ENCODE measurements around the gene OPN4.
A peak's percentile ranks its signal among the peaks of the same experiment; 100 is the strongest.
"Not testable (repeated sequence)": the region's sequence is repeated elsewhere in the genome, so short reads cannot be mapped to it uniquely, and the experiment has no call there.

The OPN4 gene, protein sequence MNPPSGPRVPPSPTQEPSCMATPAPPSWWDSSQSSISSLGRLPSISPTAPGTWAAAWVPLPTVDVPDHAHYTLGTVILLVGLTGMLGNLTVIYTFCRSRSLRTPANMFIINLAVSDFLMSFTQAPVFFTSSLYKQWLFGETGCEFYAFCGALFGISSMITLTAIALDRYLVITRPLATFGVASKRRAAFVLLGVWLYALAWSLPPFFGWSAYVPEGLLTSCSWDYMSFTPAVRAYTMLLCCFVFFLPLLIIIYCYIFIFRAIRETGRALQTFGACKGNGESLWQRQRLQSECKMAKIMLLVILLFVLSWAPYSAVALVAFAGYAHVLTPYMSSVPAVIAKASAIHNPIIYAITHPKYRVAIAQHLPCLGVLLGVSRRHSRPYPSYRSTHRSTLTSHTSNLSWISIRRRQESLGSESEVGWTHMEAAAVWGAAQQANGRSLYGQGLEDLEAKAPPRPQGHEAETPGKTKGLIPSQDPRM

DNA sequence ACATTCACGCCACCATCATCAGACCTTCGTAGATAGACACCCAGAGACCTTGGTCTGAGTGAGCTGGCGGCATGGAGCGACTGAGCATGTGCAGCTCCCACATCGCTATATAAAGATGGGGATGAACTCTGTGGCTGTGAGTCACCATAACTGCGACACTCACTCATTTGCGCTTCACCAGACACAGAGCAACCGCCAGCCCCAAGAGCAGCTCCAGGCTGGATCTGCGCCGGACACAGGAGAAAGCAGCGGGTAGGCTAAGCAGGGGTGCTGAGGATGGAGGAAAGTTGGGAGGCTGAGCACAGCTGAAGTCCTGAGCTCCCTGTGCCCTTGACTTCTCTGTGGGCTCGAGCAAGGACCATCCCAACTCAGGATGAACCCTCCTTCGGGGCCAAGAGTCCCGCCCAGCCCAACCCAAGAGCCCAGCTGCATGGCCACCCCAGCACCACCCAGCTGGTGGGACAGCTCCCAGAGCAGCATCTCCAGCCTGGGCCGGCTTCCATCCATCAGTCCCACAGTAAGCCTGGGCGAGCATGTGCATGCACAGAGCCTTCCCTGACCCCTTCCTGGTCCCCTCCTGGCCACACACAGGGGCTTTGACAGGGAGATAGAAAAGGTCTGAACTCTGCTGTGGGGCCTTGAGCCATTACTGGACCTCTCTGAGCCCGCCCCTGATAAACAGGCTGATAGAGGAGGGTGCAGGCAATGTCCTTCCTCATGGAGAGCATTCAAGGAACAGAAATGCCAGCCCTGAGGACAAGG lies at the start of gene OPN4:
Gene OPN4 (plus strand): TSS at position 137 of the 762 bp plus-strand sequence. CDS start 237 bp downstream, at position 374.
- Histone ChIP-seq H3K27ac (ENCODE audit: low read length) (no peak within 1 kb of the TSS), H3K4me1 (ENCODE audit: control insufficient read depth, low read depth, low read length) (peaks cover 7% of the 10 kb centered on the region), H3K36me3 (ENCODE audit: control insufficient read depth, low read depth, low read length) (no peaks in the 10 kb centered on the region), H3K9ac (ENCODE audit: low read length) (no peak within 1 kb of the TSS), H3K9me3 (ENCODE audit: control insufficient read depth, low read depth, low read length) (no peaks in the 10 kb centered on the region), H3K27me3 (ENCODE audit: control insufficient read depth, insufficient read depth, low read length) (no peaks in the 10 kb centered on the region), H3K4me3 (ENCODE audit: low read length) (no peak within 1 kb of the TSS)

DNA sequence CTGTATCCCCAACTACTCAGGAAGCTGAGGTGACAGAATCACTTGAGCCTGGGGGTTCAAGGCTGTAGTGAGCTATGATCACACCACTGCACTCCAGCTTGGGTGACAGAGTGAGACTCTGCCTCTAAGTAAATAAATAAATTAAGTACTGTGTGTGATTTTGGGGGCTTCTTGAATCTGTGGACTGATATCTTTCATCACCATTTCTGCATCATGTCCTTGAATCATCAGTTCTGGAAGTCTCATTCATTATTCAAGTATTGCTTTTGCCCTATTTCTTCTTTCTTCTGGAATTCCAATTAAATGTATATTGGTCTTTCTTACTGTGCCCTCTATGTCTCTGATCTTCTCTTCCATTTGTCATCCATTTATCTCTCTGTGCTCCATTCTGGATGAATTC lies 46.7 kb upstream of the OPN4 start:
- no peak overlapping the region for H3K27ac ChIP-seq (ENCODE audit: low read length)
- H3K27me3 ChIP-seq (ENCODE audit: control insufficient read depth, insufficient read depth, low read length): no peaks in the 10 kb centered on the region
- H3K9me3 ChIP-seq (ENCODE audit: control insufficient read depth, low read depth, low read length): no peaks in the 10 kb centered on the region

DNA sequence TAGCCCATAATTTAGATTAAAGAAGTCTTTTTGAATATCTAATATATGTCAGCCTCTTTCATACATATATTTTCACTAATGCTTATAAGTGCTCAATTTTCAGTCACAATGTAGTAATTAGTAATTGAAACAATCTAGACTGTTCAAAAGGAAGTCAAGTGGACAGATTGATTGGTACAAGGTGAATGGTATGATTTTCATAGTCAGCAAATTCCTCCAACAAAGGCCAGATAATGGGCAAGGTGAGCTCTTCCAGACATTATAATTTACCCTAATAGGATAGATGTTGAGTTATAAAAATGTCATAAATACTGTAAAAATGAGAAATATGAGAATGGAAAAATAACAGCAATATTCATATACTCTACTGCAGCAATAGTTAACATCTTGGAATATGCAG lies 44.4 kb upstream of the OPN4 start:
- H3K9me3 ChIP-seq (ENCODE audit: control insufficient read depth, low read depth, low read length): no peaks in the 10 kb centered on the region
- no peaks in the 10 kb centered on the region for H3K4me1 ChIP-seq (ENCODE audit: control insufficient read depth, low read depth, low read length)
- no peaks in the 10 kb centered on the region for H3K27me3 ChIP-seq (ENCODE audit: control insufficient read depth, insufficient read depth, low read length)
- H3K27ac ChIP-seq (ENCODE audit: low read length): no peak overlapping the region
- H3K9ac ChIP-seq (ENCODE audit: low read length): no peak overlapping the region
- no peaks in the 10 kb centered on the region for H3K36me3 ChIP-seq (ENCODE audit: control insufficient read depth, low read depth, low read length)
- no peak overlapping the region for H3K4me3 ChIP-seq (ENCODE audit: low read length)

More for the DNA sequence above, 46.7 kb upstream of the OPN4 start:
- H3K36me3 ChIP-seq (ENCODE audit: control insufficient read depth, low read depth, low read length): no peaks in the 10 kb centered on the region
- no peaks in the 10 kb centered on the region for H3K4me1 ChIP-seq (ENCODE audit: control insufficient read depth, low read depth, low read length)
- no peak overlapping the region for H3K4me3 ChIP-seq (ENCODE audit: low read length)
- no peak overlapping the region for H3K9ac ChIP-seq (ENCODE audit: low read length)

DNA sequence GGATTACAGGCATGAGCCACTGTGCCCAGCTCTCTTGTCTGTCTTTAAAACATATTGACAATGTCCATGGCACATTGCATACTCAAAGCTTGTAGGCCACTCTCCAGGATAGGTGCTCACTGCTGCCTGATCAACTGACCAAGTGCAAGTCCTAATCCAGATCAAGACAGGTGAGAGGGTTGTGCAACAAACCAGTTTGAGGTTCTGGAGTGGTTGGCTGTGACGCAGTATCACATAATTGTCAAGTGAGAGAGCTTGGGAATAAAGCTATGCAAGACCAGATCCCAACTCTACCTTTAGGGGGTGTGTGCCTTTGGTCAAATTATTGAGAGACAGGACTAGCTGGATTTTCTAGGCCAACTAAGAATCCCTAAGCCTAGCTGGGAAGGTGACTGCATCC lies 43.0 kb upstream of the OPN4 start:
- H3K27ac ChIP-seq (ENCODE audit: low read length): no peak overlapping the region
- no peak overlapping the region for H3K9ac ChIP-seq (ENCODE audit: low read length)
- H3K4me3 ChIP-seq (ENCODE audit: low read length): no peak overlapping the region
- no peaks in the 10 kb centered on the region for H3K9me3 ChIP-seq (ENCODE audit: control insufficient read depth, low read depth, low read length)
- no peaks in the 10 kb centered on the region for H3K27me3 ChIP-seq (ENCODE audit: control insufficient read depth, insufficient read depth, low read length)
- no peaks in the 10 kb centered on the region for H3K36me3 ChIP-seq (ENCODE audit: control insufficient read depth, low read depth, low read length)
- H3K4me1 ChIP-seq (ENCODE audit: control insufficient read depth, low read depth, low read length): no peaks in the 10 kb centered on the region

DNA sequence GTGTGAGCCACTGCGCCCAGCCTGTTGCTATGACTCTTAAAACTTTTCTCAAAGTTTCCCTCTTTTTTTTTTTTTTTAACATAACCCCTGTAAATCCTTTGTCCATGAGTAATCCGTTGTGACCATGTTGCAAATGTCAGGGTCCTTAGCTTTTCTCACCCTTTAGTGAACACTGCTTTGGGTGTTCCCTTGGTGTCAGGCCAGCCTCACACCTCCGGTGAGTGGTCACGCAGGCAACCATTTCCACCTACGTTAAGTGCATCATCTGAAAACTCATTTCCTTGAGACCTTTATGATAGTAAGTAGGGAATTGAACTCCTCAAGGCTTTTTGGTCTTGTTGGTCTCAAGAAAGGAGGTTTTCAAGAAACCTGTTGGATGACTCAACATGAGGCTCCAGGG lies 41.3 kb upstream of the OPN4 start:
- H3K4me3 ChIP-seq (ENCODE audit: low read length): no peak overlapping the region
- H3K9ac ChIP-seq (ENCODE audit: low read length): no peak overlapping the region
- H3K27me3 ChIP-seq (ENCODE audit: control insufficient read depth, insufficient read depth, low read length): no peaks in the 10 kb centered on the region
- no peak overlapping the region for H3K27ac ChIP-seq (ENCODE audit: low read length)
- no peaks in the 10 kb centered on the region for H3K4me1 ChIP-seq (ENCODE audit: control insufficient read depth, low read depth, low read length)
- H3K36me3 ChIP-seq (ENCODE audit: control insufficient read depth, low read depth, low read length): no peaks in the 10 kb centered on the region
- H3K9me3 ChIP-seq (ENCODE audit: control insufficient read depth, low read depth, low read length): no peaks in the 10 kb centered on the region

DNA sequence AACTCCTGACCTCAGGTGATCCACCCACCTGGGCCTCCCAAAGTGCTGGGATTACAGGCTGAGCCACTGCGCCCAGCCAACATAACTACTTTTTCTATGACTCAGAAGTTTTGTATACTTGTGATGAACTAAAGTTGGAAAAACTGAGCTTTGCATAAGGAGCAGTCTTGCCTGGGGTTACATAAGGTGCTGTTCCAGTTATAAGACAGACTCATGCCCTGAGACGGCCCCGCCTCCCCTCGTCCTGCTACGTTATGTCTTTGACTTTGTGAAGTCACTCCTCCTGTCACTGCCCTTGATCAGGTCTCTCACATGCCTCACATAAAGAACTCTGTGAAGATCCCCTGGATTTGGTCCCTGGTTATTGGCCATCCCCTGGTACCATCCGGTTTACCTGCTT lies 40.4 kb upstream of the OPN4 start:
- H3K4me3 ChIP-seq (ENCODE audit: low read length): no peak overlapping the region
- no peak overlapping the region for H3K9ac ChIP-seq (ENCODE audit: low read length)
- H3K9me3 ChIP-seq (ENCODE audit: control insufficient read depth, low read depth, low read length): no peaks in the 10 kb centered on the region
- no peaks in the 10 kb centered on the region for H3K27me3 ChIP-seq (ENCODE audit: control insufficient read depth, insufficient read depth, low read length)
- H3K36me3 ChIP-seq (ENCODE audit: control insufficient read depth, low read depth, low read length): no peaks in the 10 kb centered on the region
- no peak overlapping the region for H3K27ac ChIP-seq (ENCODE audit: low read length)
- H3K4me1 ChIP-seq (ENCODE audit: control insufficient read depth, low read depth, low read length): no peaks in the 10 kb centered on the region

DNA sequence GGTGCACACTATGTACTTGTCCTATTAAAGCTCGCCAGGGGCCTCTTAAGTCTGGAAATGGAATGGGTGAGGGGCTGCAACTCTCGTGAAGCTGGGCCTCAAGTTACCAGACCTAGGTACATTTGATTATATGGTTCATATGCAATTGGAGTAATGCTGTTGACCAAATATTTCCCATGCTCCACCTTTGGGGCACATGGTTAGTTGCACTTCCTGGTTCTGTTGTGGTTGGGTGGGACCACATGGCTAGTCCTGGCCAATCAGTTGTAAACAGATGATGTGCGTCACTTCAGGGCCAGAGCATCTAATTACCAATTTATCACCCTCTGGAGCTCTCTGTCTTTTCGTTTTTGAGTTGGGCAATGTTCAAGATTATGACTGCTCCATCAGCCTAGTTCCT lies 39.5 kb upstream of the OPN4 start:
- H3K36me3 ChIP-seq (ENCODE audit: control insufficient read depth, low read depth, low read length): no peaks in the 10 kb centered on the region
- no peak overlapping the region for H3K9ac ChIP-seq (ENCODE audit: low read length)
- H3K4me1 ChIP-seq (ENCODE audit: control insufficient read depth, low read depth, low read length): no peaks in the 10 kb centered on the region
- no peak overlapping the region for H3K27ac ChIP-seq (ENCODE audit: low read length)
- no peaks in the 10 kb centered on the region for H3K9me3 ChIP-seq (ENCODE audit: control insufficient read depth, low read depth, low read length)
- no peak overlapping the region for H3K4me3 ChIP-seq (ENCODE audit: low read length)
- H3K27me3 ChIP-seq (ENCODE audit: control insufficient read depth, insufficient read depth, low read length): no peaks in the 10 kb centered on the region

DNA sequence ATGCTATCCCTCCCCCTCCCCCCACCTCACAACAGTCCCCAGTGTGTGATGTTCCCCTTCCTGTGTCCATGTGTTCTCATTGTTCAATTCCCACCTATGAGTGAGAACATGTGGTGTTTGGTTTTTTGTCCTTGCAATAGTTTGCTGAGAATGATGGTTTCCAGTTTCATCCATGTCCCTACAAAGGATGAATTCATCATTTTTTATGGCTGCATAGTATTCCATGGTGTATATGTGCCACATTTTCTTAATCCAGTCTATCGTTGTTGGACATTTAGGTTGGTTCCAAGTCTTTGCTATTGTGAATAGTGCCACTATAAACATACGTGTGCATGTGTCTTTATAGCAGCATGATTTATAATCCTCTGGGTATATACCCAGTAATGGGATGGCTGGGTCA lies 37.1 kb upstream of the OPN4 start:
- not testable (repeated sequence) for H3K9ac ChIP-seq (ENCODE audit: low read length); H3K4me3 ChIP-seq (ENCODE audit: low read length); H3K9me3 ChIP-seq (ENCODE audit: control insufficient read depth, low read depth, low read length); H3K4me1 ChIP-seq (ENCODE audit: control insufficient read depth, low read depth, low read length); H3K36me3 ChIP-seq (ENCODE audit: control insufficient read depth, low read depth, low read length); H3K27me3 ChIP-seq (ENCODE audit: control insufficient read depth, insufficient read depth, low read length); H3K27ac ChIP-seq (ENCODE audit: low read length)

DNA sequence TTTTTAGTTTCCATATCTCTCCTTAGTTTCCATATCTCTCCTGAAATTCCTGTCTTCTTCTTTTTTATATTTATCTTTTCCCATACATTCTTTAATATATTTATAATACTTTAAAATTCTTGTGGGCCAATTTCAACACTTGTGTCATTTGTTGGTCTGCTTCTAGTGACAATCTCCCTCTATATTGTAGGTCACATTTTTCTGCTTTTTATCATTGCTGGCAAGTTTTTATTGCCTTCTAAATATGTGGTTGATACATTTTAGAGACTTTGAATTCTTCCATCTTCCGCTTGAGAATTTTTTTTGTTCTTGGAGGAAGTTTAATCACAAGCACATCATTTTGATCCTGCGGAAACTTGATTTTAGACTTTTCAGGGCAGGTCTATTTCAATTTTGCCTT lies 26.0 kb upstream of the OPN4 start:
- Histone ChIP-seq H3K4me1 (ENCODE audit: control insufficient read depth, low read depth, low read length) (no peaks in the 10 kb centered on the region), H3K27me3 (ENCODE audit: control insufficient read depth, insufficient read depth, low read length) (peaks cover 29% of the 10 kb centered on the region), H3K27ac (ENCODE audit: low read length) (no peak overlapping the region), H3K36me3 (ENCODE audit: control insufficient read depth, low read depth, low read length) (no peaks in the 10 kb centered on the region), H3K9ac (ENCODE audit: low read length) (no peak overlapping the region), H3K4me3 (ENCODE audit: low read length) (no peak overlapping the region), H3K9me3 (ENCODE audit: control insufficient read depth, low read depth, low read length) (no peaks in the 10 kb centered on the region)

DNA sequence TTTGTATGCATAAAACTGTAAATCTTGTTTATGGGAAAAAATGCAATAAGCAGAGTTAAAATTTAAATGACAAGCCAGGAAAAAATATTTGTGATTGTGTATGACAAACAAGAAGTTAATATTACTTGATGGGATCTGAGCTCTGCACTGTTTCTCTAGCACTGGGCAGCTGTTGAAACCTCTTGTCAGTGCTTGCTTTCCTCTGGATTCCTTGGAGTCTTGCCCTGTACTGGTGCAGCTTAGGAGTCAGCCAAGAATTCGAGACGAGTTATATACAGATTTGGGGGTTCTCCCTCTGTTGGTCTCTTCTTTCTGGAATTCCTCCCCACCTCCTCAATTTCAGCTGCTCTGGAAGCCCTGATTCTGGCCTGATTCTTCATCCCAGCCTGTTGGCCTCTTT lies 24.3 kb upstream of the OPN4 start:
- H3K27me3 ChIP-seq (ENCODE audit: control insufficient read depth, insufficient read depth, low read length): peaks cover 41% of the 10 kb centered on the region
- H3K4me3 ChIP-seq (ENCODE audit: low read length): no peak overlapping the region
- no peaks in the 10 kb centered on the region for H3K36me3 ChIP-seq (ENCODE audit: control insufficient read depth, low read depth, low read length)
- H3K27ac ChIP-seq (ENCODE audit: low read length): no peak overlapping the region
- H3K4me1 ChIP-seq (ENCODE audit: control insufficient read depth, low read depth, low read length): no peaks in the 10 kb centered on the region
- no peak overlapping the region for H3K9ac ChIP-seq (ENCODE audit: low read length)
- no peaks in the 10 kb centered on the region for H3K9me3 ChIP-seq (ENCODE audit: control insufficient read depth, low read depth, low read length)

DNA sequence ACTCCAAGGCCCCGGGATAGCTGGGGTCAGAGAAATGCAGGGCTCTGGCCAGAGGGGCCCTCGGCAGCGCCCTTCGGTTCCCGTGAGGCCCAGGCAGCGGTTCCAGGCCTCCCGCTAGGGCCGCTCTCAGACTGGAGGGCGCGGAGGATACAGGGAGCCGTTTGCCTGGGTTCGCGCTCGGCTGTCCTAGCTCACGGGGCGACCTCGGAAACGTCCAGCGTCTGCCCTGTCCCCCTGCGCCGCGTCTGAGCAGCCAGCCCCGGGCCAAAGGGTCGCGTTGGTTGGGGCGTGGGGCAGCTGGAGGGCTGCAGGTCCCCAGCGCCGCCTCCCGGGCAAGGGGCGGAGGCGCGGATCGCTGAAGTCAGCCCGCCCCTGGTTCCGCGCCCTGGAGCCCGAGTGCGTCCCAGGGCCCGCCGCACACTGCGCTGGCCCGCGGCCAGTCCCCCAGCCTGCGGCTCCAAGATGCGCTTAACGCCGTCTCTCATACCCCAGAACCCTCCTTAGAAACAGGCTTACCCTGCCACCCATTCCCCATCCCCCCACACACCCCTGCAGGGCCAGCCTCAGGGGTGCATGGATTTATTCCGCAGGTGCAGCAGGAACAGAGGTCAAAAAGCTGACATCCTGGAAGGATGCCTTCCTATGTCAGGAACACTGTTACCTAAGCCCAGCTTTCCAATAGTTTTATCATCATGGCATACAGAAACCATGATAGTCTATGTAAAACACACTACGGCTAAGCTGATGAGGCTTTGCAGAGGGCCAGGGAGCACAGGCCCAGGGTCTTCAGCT lies 22.1 kb upstream of the OPN4 start:
- H3K27ac ChIP-seq (ENCODE audit: low read length): no peak overlapping the region
- H3K36me3 ChIP-seq (ENCODE audit: control insufficient read depth, low read depth, low read length): no peaks in the 10 kb centered on the region
- no peaks in the 10 kb centered on the region for H3K4me1 ChIP-seq (ENCODE audit: control insufficient read depth, low read depth, low read length)
- peak overlapping the region; percentile 20 for H3K9ac ChIP-seq (ENCODE audit: low read length)
- peak overlapping the region; percentile 54 for H3K4me3 ChIP-seq (ENCODE audit: low read length)
- H3K9me3 ChIP-seq (ENCODE audit: control insufficient read depth, low read depth, low read length): no peaks in the 10 kb centered on the region
- peaks cover 41% of the 10 kb centered on the region for H3K27me3 ChIP-seq (ENCODE audit: control insufficient read depth, insufficient read depth, low read length)
